ENCODE data around the gene SLC12A8.

The SLC12A8 gene

GRCh38 chr3:125189378-125190165, 23.0 kb downstream of the SLC12A8 start:
- Histone ChIP-seq H3K4me1 (ENCODE audit: control insufficient read depth in 2 of 2, insufficient read depth in 2 of 2, low read length in 2 of 2) (peaks cover 0 to 6% of the 10 kb centered on the region in 2 donors), H3K4me3 (ENCODE audit: low read length in 2 of 2) (no peak overlapping the region), H3K27me3 (ENCODE audit: control insufficient read depth in 2 of 2, insufficient read depth in 2 of 2, low read length in 2 of 2) (no peaks in the 10 kb centered on the region), H3K9me3 (ENCODE audit: control insufficient read depth in 2 of 2, low read length in 2 of 2) (no peaks in the 10 kb centered on the region), H3K36me3 (ENCODE audit: control insufficient read depth in 2 of 2, insufficient read depth in 2 of 2, low read length in 2 of 2) (peaks cover 0 to 6% of the 10 kb centered on the region in 2 donors), H3K9ac (ENCODE audit: low read depth in 1 of 2, low read length in 2 of 2) (no peak overlapping the region), H3K27ac (ENCODE audit: low read depth in 2 of 2, low read length in 2 of 2) (no peak overlapping the region)

- peaks cover 0 to 6% of the 10 kb centered on the region in 2 donors for H3K36me3 ChIP-seq (ENCODE audit: control insufficient read depth in 2 of 2, insufficient read depth in 2 of 2, low read length in 2 of 2)
Measured at GRCh38 chr3:125188955-125189354, 23.6 kb downstream of the SLC12A8 start.

GRCh38 chr3:125187599-125187910, 25.0 kb downstream of the SLC12A8 start:
- Histone ChIP-seq H3K4me3 (ENCODE audit: low read length in 2 of 2) (no peak overlapping the region), H3K4me1 (ENCODE audit: control insufficient read depth in 2 of 2, insufficient read depth in 2 of 2, low read length in 2 of 2) (peaks cover 0 to 6% of the 10 kb centered on the region in 2 donors), H3K27ac (ENCODE audit: low read depth in 2 of 2, low read length in 2 of 2) (no peak overlapping the region), H3K9me3 (ENCODE audit: control insufficient read depth in 2 of 2, low read length in 2 of 2) (no peaks in the 10 kb centered on the region), H3K27me3 (ENCODE audit: control insufficient read depth in 2 of 2, insufficient read depth in 2 of 2, low read length in 2 of 2) (no peaks in the 10 kb centered on the region), H3K9ac (ENCODE audit: low read depth in 1 of 2, low read length in 2 of 2) (no peak overlapping the region), H3K36me3 (ENCODE audit: control insufficient read depth in 2 of 2, insufficient read depth in 2 of 2, low read length in 2 of 2) (peaks cover 0 to 8% of the 10 kb centered on the region in 2 donors)

More at GRCh38 chr3:125188955-125189354, 23.6 kb downstream of the SLC12A8 start:
- Histone ChIP-seq H3K27ac (ENCODE audit: low read depth in 2 of 2, low read length in 2 of 2) (no peak overlapping the region), H3K9me3 (ENCODE audit: control insufficient read depth in 2 of 2, low read length in 2 of 2) (no peaks in the 10 kb centered on the region), H3K27me3 (ENCODE audit: control insufficient read depth in 2 of 2, insufficient read depth in 2 of 2, low read length in 2 of 2) (no peaks in the 10 kb centered on the region), H3K9ac (ENCODE audit: low read depth in 1 of 2, low read length in 2 of 2) (no peak overlapping the region), H3K4me1 (ENCODE audit: control insufficient read depth in 2 of 2, insufficient read depth in 2 of 2, low read length in 2 of 2) (peaks cover 0 to 6% of the 10 kb centered on the region in 2 donors), H3K4me3 (ENCODE audit: low read length in 2 of 2) (no peak overlapping the region)

- peaks cover 0 to 8% of the 10 kb centered on the region in 2 donors for H3K36me3 ChIP-seq (ENCODE audit: control insufficient read depth in 2 of 2, insufficient read depth in 2 of 2, low read length in 2 of 2)
- H3K9ac ChIP-seq (ENCODE audit: low read depth in 1 of 2, low read length in 2 of 2): no peak overlapping the region
- H3K4me3 ChIP-seq (ENCODE audit: low read length in 2 of 2): no peak overlapping the region
- H3K27me3 ChIP-seq (ENCODE audit: control insufficient read depth in 2 of 2, insufficient read depth in 2 of 2, low read length in 2 of 2): no peaks in the 10 kb centered on the region
- peaks cover 0 to 6% of the 10 kb centered on the region in 2 donors for H3K4me1 ChIP-seq (ENCODE audit: control insufficient read depth in 2 of 2, insufficient read depth in 2 of 2, low read length in 2 of 2)
- H3K27ac ChIP-seq (ENCODE audit: low read depth in 2 of 2, low read length in 2 of 2): no peak overlapping the region
- H3K9me3 ChIP-seq (ENCODE audit: control insufficient read depth in 2 of 2, low read length in 2 of 2): no peaks in the 10 kb centered on the region
Measured at GRCh38 chr3:125186800-125187598, 25.5 kb downstream of the SLC12A8 start.

- no peaks in the 10 kb centered on the region for H3K9me3 ChIP-seq (ENCODE audit: control insufficient read depth in 2 of 2, low read length in 2 of 2)
- no peak overlapping the region for H3K4me3 ChIP-seq (ENCODE audit: low read length in 2 of 2)
- H3K36me3 ChIP-seq (ENCODE audit: control insufficient read depth in 2 of 2, insufficient read depth in 2 of 2, low read length in 2 of 2): peaks cover 0 to 8% of the 10 kb centered on the region in 2 donors
- H3K27ac ChIP-seq (ENCODE audit: low read depth in 2 of 2, low read length in 2 of 2): no peak overlapping the region
- no peak overlapping the region for H3K9ac ChIP-seq (ENCODE audit: low read depth in 1 of 2, low read length in 2 of 2)
- peaks cover 0 to 6% of the 10 kb centered on the region in 2 donors for H3K4me1 ChIP-seq (ENCODE audit: control insufficient read depth in 2 of 2, insufficient read depth in 2 of 2, low read length in 2 of 2)
- no peaks in the 10 kb centered on the region for H3K27me3 ChIP-seq (ENCODE audit: control insufficient read depth in 2 of 2, insufficient read depth in 2 of 2, low read length in 2 of 2)
Measured at GRCh38 chr3:125186261-125186787, 26.2 kb downstream of the SLC12A8 start.

- Histone ChIP-seq H3K9me3 (ENCODE audit: control insufficient read depth in 2 of 2, low read length in 2 of 2) (no peaks in the 10 kb centered on the region), H3K4me1 (ENCODE audit: control insufficient read depth in 2 of 2, insufficient read depth in 2 of 2, low read length in 2 of 2) (peaks cover 0 to 6% of the 10 kb centered on the region in 2 donors), H3K27ac (ENCODE audit: low read depth in 2 of 2, low read length in 2 of 2) (no peak overlapping the region), H3K4me3 (ENCODE audit: low read length in 2 of 2) (no peak overlapping the region), H3K9ac (ENCODE audit: low read depth in 1 of 2, low read length in 2 of 2) (no peak overlapping the region), H3K27me3 (ENCODE audit: control insufficient read depth in 2 of 2, insufficient read depth in 2 of 2, low read length in 2 of 2) (no peaks in the 10 kb centered on the region), H3K36me3 (ENCODE audit: control insufficient read depth in 2 of 2, insufficient read depth in 2 of 2, low read length in 2 of 2) (peaks cover 0 to 8% of the 10 kb centered on the region in 2 donors)
Measured at GRCh38 chr3:125185805-125186204, 26.7 kb downstream of the SLC12A8 start.

GRCh38 chr3:125179884-125180240, 32.7 kb downstream of the SLC12A8 start:
- no peaks in the 10 kb centered on the region for H3K27me3 ChIP-seq (ENCODE audit: control insufficient read depth in 2 of 2, insufficient read depth in 2 of 2, low read length in 2 of 2)
- peaks cover 0 to 2% of the 10 kb centered on the region in 2 donors for H3K36me3 ChIP-seq (ENCODE audit: control insufficient read depth in 2 of 2, insufficient read depth in 2 of 2, low read length in 2 of 2)
- no peaks in the 10 kb centered on the region for H3K4me1 ChIP-seq (ENCODE audit: control insufficient read depth in 2 of 2, insufficient read depth in 2 of 2, low read length in 2 of 2)
- H3K9ac ChIP-seq (ENCODE audit: low read depth in 1 of 2, low read length in 2 of 2): no peak overlapping the region
- no peak overlapping the region for H3K27ac ChIP-seq (ENCODE audit: low read depth in 2 of 2, low read length in 2 of 2)
- no peaks in the 10 kb centered on the region for H3K9me3 ChIP-seq (ENCODE audit: control insufficient read depth in 2 of 2, low read length in 2 of 2)
- no peak overlapping the region for H3K4me3 ChIP-seq (ENCODE audit: low read length in 2 of 2)

GRCh38 chr3:125179143-125179883, 33.2 kb downstream of the SLC12A8 start:
- Histone ChIP-seq H3K36me3 (ENCODE audit: control insufficient read depth in 2 of 2, insufficient read depth in 2 of 2, low read length in 2 of 2) (peaks cover 0 to 2% of the 10 kb centered on the region in 2 donors), H3K4me3 (ENCODE audit: low read length in 2 of 2) (no peak overlapping the region), H3K27me3 (ENCODE audit: control insufficient read depth in 2 of 2, insufficient read depth in 2 of 2, low read length in 2 of 2) (no peaks in the 10 kb centered on the region), H3K9me3 (ENCODE audit: control insufficient read depth in 2 of 2, low read length in 2 of 2) (no peaks in the 10 kb centered on the region), H3K27ac (ENCODE audit: low read depth in 2 of 2, low read length in 2 of 2) (no peak overlapping the region), H3K4me1 (ENCODE audit: control insufficient read depth in 2 of 2, insufficient read depth in 2 of 2, low read length in 2 of 2) (no peaks in the 10 kb centered on the region), H3K9ac (ENCODE audit: low read depth in 1 of 2, low read length in 2 of 2) (no peak overlapping the region)

GRCh38 chr3:125177746-125178145, 34.8 kb downstream of the SLC12A8 start:
- no peak overlapping the region for H3K27ac ChIP-seq (ENCODE audit: low read depth in 2 of 2, low read length in 2 of 2)
- H3K27me3 ChIP-seq (ENCODE audit: control insufficient read depth in 2 of 2, insufficient read depth in 2 of 2, low read length in 2 of 2): no peaks in the 10 kb centered on the region
- H3K4me3 ChIP-seq (ENCODE audit: low read length in 2 of 2): no peak overlapping the region
- H3K9ac ChIP-seq (ENCODE audit: low read depth in 1 of 2, low read length in 2 of 2): no peak overlapping the region
- H3K4me1 ChIP-seq (ENCODE audit: control insufficient read depth in 2 of 2, insufficient read depth in 2 of 2, low read length in 2 of 2): no peaks in the 10 kb centered on the region
- H3K36me3 ChIP-seq (ENCODE audit: control insufficient read depth in 2 of 2, insufficient read depth in 2 of 2, low read length in 2 of 2): no peaks in the 10 kb centered on the region
- H3K9me3 ChIP-seq (ENCODE audit: control insufficient read depth in 2 of 2, low read length in 2 of 2): no peaks in the 10 kb centered on the region

Measured in mucosa of rectum (tissue), 2 donors.